Measurements from ENCODE around the gene KCTD2.
"Not testable (repeated sequence)": the region's sequence is repeated elsewhere in the genome, so short reads cannot be mapped to it uniquely, and the experiment has no call there.

KCTD2 gene

DNA sequence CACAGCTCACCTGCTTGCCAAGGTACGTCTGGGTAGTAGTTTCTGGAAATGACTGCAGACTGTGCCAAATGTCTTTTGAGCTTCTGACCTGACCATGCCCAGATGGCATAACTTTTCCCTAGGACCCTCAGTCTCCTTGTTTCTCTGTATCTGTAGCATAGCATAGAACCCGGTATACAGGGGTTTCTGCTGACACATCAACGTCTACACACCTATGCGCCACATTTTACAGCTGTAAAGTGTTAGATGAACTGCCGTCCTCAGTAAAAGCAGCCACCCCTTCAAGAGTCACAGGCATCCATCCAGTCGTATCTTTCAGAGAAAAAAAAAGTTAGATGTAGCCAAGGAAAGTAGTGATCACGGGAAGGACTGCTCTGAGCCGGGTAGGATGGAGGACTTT is 17.4 kb downstream of the KCTD2 start:
- in situ Hi-C loops (cut with HindIII; ENCODE audit: low pct_unique_long_range_greater_than_20kb, low sequenced_read_pairs) = no loop called here
- TF ChIP-seq JUND (IDR thresholded peaks at IDR 0.05; ENCODE audit: low read depth) = no peak
- no peak for DNase-seq (ENCODE audit: low read depth in 1 of 2, low spot score in 1 of 2)

GRCh38 chr17:75064867-75065561 is 18.0 kb downstream of the KCTD2 start:
- in situ Hi-C loops (cut with HindIII; ENCODE audit: low pct_unique_long_range_greater_than_20kb, low sequenced_read_pairs) = no loop called here
- no peak for DNase-seq (ENCODE audit: low read depth in 1 of 2, low spot score in 1 of 2)
- no peak for TF ChIP-seq JUND (IDR thresholded peaks at IDR 0.05; ENCODE audit: low read depth)

GRCh38 chr17:75065562-75066151 is 18.6 kb downstream of the KCTD2 start:
- DNase-seq (ENCODE audit: low read depth in 1 of 2, low spot score in 1 of 2) = no peak
- no peak for TF ChIP-seq JUND (IDR thresholded peaks at IDR 0.05; ENCODE audit: low read depth)
- in situ Hi-C loops (cut with HindIII; ENCODE audit: low pct_unique_long_range_greater_than_20kb, low sequenced_read_pairs) = no loop called here

GRCh38 chr17:75067856-75068255 is 20.8 kb downstream of the KCTD2 start:
- no peak for TF ChIP-seq JUND (IDR thresholded peaks at IDR 0.05; ENCODE audit: low read depth)
- no peak for DNase-seq (ENCODE audit: low read depth in 1 of 2, low spot score in 1 of 2)
- in situ Hi-C loops (cut with HindIII; ENCODE audit: low pct_unique_long_range_greater_than_20kb, low sequenced_read_pairs) = no loop called here

DNA sequence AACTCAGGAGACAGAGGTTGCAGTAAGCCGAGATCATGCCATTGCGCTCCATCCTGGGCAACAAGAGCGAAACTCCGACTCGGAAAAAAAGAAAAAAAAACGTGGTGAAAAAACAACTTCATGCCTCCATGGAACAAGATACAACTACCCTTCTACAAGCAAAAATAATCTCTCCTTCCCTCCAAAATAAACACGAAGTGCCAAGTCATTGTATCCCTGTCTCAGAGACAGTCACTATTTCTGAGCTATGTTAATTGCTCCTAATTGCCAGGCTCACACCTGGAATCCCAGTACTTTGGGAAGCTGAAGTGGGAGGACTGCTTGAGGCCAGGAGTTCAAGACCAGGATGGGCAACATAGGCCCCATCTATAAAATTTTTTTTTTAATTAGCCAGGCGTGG is 21.7 kb downstream of the KCTD2 start:
- in situ Hi-C loops (cut with HindIII; ENCODE audit: low pct_unique_long_range_greater_than_20kb, low sequenced_read_pairs) = no loop called here
- TF ChIP-seq JUND (IDR thresholded peaks at IDR 0.05; ENCODE audit: low read depth) = no peak

DNA sequence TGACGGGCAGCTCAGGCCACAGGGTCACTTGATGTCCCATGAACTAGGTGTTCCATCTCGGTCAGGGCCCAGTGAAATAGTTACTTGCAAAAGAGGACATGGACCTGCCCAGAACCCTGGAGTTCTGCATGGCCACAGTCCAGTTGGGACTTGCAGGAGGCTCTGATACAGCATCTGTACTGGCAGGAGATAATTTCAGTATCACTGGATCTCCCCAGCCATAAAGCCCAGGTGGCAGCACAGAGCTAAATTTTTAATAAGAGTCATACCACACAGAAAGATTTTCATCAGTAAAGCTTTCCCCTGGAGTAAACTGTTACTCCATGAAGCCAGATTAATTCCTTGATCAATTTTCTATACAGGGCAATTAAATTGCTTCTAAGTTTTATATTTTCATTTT is 22.8 kb downstream of the KCTD2 start:
- in situ Hi-C loops (cut with HindIII; ENCODE audit: low pct_unique_long_range_greater_than_20kb, low sequenced_read_pairs) = no loop called here
- no peak for TF ChIP-seq JUND (IDR thresholded peaks at IDR 0.05; ENCODE audit: low read depth)
- peak; percentile 67 to 76 for DNase-seq (ENCODE audit: low read depth in 1 of 2, low spot score in 1 of 2)

More for the DNA sequence above, 21.7 kb downstream of the KCTD2 start:
- no peak for DNase-seq (ENCODE audit: low read depth in 1 of 2, low spot score in 1 of 2)

- in situ Hi-C loops (cut with HindIII; ENCODE audit: low pct_unique_long_range_greater_than_20kb, low sequenced_read_pairs); DNase-seq (ENCODE audit: low read depth in 1 of 2, low spot score in 1 of 2): not testable (repeated sequence)
These were observed 24.6 kb downstream of the KCTD2 start for GRCh38 chr17:75071478-75072271.

DNA sequence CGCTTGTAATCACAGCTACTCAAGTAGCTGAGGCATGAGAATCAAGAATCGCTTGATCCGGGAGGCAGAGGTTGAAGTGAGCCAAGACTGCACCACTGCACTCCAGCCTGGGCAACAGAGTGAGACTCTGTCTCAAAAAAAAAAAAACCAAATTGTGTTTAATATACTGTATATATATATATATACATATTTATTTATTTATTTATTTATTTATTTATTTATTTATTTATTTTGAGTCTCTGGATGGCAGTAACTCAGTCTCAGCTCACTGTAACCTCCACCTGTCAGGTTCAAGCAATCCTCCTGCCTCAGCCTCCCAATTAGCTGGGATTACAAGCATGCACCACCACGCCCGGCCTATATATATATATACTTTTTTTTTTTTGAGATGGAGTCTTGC is 25.9 kb downstream of the KCTD2 start:
- DNase-seq (ENCODE audit: low read depth in 1 of 2, low spot score in 1 of 2); in situ Hi-C loops (cut with HindIII; ENCODE audit: low pct_unique_long_range_greater_than_20kb, low sequenced_read_pairs): not testable (repeated sequence)

- no peak for TF ChIP-seq JUND (IDR thresholded peaks at IDR 0.05; ENCODE audit: low read depth)
- DNase-seq (ENCODE audit: low read depth in 1 of 2, low spot score in 1 of 2) = no peak
- in situ Hi-C loops (cut with HindIII; ENCODE audit: low pct_unique_long_range_greater_than_20kb, low sequenced_read_pairs) = no loop called here
These were observed 26.6 kb downstream of the KCTD2 start for GRCh38 chr17:75073618-75074047.

- in situ Hi-C loops (cut with HindIII; ENCODE audit: low pct_unique_long_range_greater_than_20kb, low sequenced_read_pairs) = no loop called here
- TF ChIP-seq JUND (IDR thresholded peaks at IDR 0.05; ENCODE audit: low read depth) = no peak
- no peak for DNase-seq (ENCODE audit: low read depth in 1 of 2, low spot score in 1 of 2)
These were observed 27.5 kb downstream of the KCTD2 start for GRCh38 chr17:75074532-75074931.

- DNase-seq (ENCODE audit: low read depth in 1 of 2, low spot score in 1 of 2) = no peak
- no peak for TF ChIP-seq JUND (IDR thresholded peaks at IDR 0.05; ENCODE audit: low read depth)
- in situ Hi-C loops (cut with HindIII; ENCODE audit: low pct_unique_long_range_greater_than_20kb, low sequenced_read_pairs) = no loop called here
These were observed 28.7 kb downstream of the KCTD2 start for GRCh38 chr17:75075597-75076336.

DNA sequence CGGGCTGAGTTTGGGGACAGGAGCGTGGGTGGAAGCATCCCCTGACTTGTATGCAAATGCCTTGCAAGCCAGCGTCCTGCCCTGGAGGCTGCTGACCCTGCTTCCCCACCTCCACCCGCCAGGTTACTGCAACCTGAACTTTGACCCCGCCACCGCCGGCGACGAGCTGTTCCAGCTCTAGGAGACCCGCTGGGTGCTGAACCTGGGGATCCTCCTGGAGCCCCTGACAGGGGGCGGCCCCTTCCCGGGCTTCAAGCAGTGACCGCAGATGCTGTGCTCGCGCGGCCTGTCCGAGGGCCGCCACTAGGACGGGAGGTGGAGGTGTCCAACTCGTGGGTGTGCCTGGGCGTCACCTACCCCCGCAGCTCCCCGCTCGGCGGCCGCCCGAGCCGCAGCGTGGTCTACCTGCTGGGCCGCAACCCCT is 30.1 kb downstream of the KCTD2 start:
- in situ Hi-C loops (cut with HindIII; ENCODE audit: low pct_unique_long_range_greater_than_20kb, low sequenced_read_pairs) = no loop called here
- no peak for TF ChIP-seq JUND (IDR thresholded peaks at IDR 0.05; ENCODE audit: low read depth)
- no peak for DNase-seq (ENCODE audit: low read depth in 1 of 2, low spot score in 1 of 2)
